Natural killer cell (primary cell): ENCODE measurements around the gene ZCCHC17. TPM values are rescaled to one million over a fixed set of nuclear protein-coding genes. Genes with fewer than 3 reads are reported as not detected.

Source experiments
- ATAC-seq, 3 donors: fragments of 150-1000 bp in 2 of 3; fragments of 200-7000 bp in 1 of 3; cut with Tn5 transposase; 1 replicate in 1 of 3; 2 replicates in 2 of 3; pipeline ENCODE4 v1.10.0; 2021; ENCODE audit warnings: mild to moderate bottlenecking in 2 of 3, moderate library complexity in 2 of 3
- DNase-seq, 2 donors: peaks; one replicate each; pipeline versions ENCODE4 v3.0.0 to v3.0.0-alpha.2; 2013 to 2021; ENCODE audit warnings: mixed read lengths in 1 of 2
- H3K27ac ChIP-seq: one replicate; pipeline ENCODE4 v1.5.1; 2013; ENCODE audit warnings: mild to moderate bottlenecking, low read length
- H3K27me3 ChIP-seq: one replicate; pipeline ENCODE4 v1.6.1; 2013; ENCODE audit warnings: low read length; ENCODE audit not compliant: control insufficient read depth, insufficient read depth
- H3K36me3 ChIP-seq: one replicate; pipeline ENCODE4 v1.6.1; 2013; ENCODE audit warnings: low read length; ENCODE audit not compliant: control insufficient read depth, insufficient read depth
- H3K4me1 ChIP-seq: one replicate; pipeline ENCODE4 v1.6.1; 2013; ENCODE audit warnings: low read length; ENCODE audit not compliant: control insufficient read depth, insufficient read depth
- H3K4me3 ChIP-seq: one replicate; pipeline ENCODE4 v1.5.1; 2013; ENCODE audit warnings: low read length
- H3K9me3 ChIP-seq: one replicate; pipeline ENCODE4 v1.6.1; 2013; ENCODE audit warnings: low read length; ENCODE audit not compliant: control insufficient read depth, insufficient read depth
- H3K27ac Mint-ChIP-seq, 2 donors: one replicate each; pipeline ENCODE4 v1.8.0; 2022; ENCODE audit warnings: mild to moderate bottlenecking in 2 of 2, mixed read lengths in 2 of 2, moderate library complexity in 1 of 2
- H3K27me3 Mint-ChIP-seq, 2 donors: one replicate each; pipeline ENCODE4 v1.8.0; 2022; ENCODE audit warnings: low read depth in 2 of 2, mixed read lengths in 2 of 2
- H3K36me3 Mint-ChIP-seq: one replicate; pipeline ENCODE4 v1.8.0; 2022; ENCODE audit warnings: mixed read lengths
- H3K4me1 Mint-ChIP-seq, 2 donors: one replicate each; pipeline ENCODE4 v1.8.0; 2022; ENCODE audit warnings: mixed read lengths in 2 of 2
- H3K4me3 Mint-ChIP-seq: one replicate; pipeline ENCODE4 v1.8.0; 2022; ENCODE audit warnings: mild to moderate bottlenecking, moderate library complexity, mixed read lengths
- H3K9me3 Mint-ChIP-seq, 2 donors: one replicate each; pipeline ENCODE4 v1.8.0; 2022; ENCODE audit warnings: mixed read lengths in 2 of 2
- WGBS: methylation state at CpG from one replicate; pipeline ENCODE4 v1.1.7; 2013; ENCODE audit warnings: missing lambda C conversion rate; ENCODE audit not compliant: insufficient coverage; 5-methylcytosine and 5-hydroxymethylcytosine counted together
- intact Hi-C: fragments of 100-400 bp; cut with micrococcal nuclease; formaldehyde crosslinking; loops from one replicate; pipeline ENCODE4 v1.14.2; 2022
- total RNA-seq, 4 donors: library from RNA; stranded (reverse); fragments of 120-200 nt in 1 of 4; gene quantifications; one replicate each; pipeline versions ENCODE4 v1.2.3 to v1.2.4, GENCODE V29; 2013 to 2022
- TF ChIP-seq, protein P1 (sequence below): fragments of 200-600 bp; IDR thresholded peaks from one replicate; pipeline ENCODE4 v1.8.0; 2022; ENCODE audit warnings: antibody characterized with exemption

The ZCCHC17 gene
- total RNA-seq, 3 donors from 2014 or later (not counting 1 experiment from before 2014, with no cell fraction given): 24.1 to 31.1 (median 27.8) TPM

DNA sequence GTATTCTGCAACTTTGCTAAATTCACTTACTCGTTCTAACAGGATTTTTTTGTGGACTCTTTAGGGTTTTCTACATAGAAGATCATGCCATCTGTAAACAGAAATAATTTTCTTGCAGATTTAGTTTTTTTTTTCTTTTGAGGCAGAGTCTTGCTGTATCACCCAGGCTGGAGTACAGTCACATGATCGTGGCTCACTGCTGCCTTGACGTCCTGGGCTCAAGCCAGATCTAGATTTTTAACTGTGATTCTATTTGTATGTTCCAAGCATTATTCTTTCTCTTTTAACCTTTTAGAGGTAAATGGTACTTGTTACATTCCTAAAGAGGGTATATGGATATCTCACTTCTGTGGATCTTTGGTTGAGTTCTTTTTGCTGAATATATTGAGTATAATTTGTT is 57.5 kb downstream of the ZCCHC17 start:
- Mint-ChIP-seq H3K4me3 (no peak overlapping the region), H3K27me3 (no peaks in the 10 kb centered on the region), H3K27ac (no peak overlapping the region), H3K36me3 (peaks cover 5% of the 10 kb centered on the region), H3K4me1 (peaks cover 0 to 7% of the 10 kb centered on the region in 2 donors), H3K9me3 (no peaks in the 10 kb centered on the region)
- peaks cover 41% of the 10 kb centered on the region for H3K36me3 ChIP-seq
- intact Hi-C loops: no loop called here
- TF ChIP-seq, protein P1, sequence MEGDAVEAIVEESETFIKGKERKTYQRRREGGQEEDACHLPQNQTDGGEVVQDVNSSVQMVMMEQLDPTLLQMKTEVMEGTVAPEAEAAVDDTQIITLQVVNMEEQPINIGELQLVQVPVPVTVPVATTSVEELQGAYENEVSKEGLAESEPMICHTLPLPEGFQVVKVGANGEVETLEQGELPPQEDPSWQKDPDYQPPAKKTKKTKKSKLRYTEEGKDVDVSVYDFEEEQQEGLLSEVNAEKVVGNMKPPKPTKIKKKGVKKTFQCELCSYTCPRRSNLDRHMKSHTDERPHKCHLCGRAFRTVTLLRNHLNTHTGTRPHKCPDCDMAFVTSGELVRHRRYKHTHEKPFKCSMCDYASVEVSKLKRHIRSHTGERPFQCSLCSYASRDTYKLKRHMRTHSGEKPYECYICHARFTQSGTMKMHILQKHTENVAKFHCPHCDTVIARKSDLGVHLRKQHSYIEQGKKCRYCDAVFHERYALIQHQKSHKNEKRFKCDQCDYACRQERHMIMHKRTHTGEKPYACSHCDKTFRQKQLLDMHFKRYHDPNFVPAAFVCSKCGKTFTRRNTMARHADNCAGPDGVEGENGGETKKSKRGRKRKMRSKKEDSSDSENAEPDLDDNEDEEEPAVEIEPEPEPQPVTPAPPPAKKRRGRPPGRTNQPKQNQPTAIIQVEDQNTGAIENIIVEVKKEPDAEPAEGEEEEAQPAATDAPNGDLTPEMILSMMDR: no peak
- H3K27me3 ChIP-seq: no peaks in the 10 kb centered on the region
- DNase-seq: no peak
- no peaks in the 10 kb centered on the region for H3K4me1 ChIP-seq
- no peak overlapping the region for H3K27ac ChIP-seq
- no peak overlapping the region for H3K4me3 ChIP-seq
- no peaks in the 10 kb centered on the region for H3K9me3 ChIP-seq
- WGBS: 90% methylated on average over 2 of the region's 3 CpGs
- ATAC-seq: no peak

DNA sequence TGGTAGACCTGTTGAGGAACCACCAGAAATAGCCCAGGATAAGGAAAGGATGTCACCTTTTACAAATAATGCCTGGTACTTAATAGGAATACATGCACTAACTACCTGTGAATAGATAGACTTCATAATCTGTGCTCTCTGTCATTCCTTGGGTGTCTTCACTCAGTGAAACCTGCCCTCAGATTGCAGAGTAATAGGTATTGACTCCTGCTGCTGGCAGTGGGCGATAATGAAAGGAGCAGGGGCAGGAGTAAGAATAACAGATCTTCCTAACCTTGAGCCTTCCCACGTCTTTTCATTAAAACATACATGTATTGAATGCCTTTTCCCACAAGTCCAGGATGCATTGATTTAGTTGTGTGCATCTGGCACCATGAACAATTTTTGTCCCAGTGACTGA is 59.6 kb downstream of the ZCCHC17 start:
- no peak overlapping the region for H3K4me3 Mint-ChIP-seq

DNA sequence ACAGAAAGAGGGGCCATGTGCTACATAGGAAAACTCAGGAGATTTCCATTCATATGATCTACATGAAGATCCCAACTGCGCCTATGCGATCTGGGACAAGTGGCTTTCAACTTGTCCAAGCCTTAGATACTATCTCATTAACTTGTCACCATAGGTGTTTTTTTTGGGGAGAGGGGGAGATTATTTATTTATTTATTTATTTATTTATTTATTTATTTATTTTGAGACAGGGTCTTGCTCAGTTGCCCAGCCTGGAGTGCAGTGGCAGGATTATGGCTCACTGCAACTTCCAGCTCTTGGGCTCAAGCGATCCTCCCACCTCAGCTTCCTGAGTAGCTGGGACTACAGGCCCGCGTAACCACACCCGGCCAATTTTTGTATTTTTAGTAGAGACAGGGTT is 64.8 kb downstream of the ZCCHC17 start:
- peaks cover 38% of the 10 kb centered on the region for H3K36me3 ChIP-seq
- H3K9me3 ChIP-seq: no peaks in the 10 kb centered on the region
- H3K4me1 Mint-ChIP-seq: peaks cover 0 to 7% of the 10 kb centered on the region in 2 donors
- no peaks in the 10 kb centered on the region for H3K4me1 ChIP-seq
- 100% methylated on average over 1 of the region's 6 CpGs for WGBS
- H3K27me3 Mint-ChIP-seq: no peaks in the 10 kb centered on the region
- intact Hi-C loops: no loop called here
- TF ChIP-seq, protein P1: no peak
- no peak overlapping the region for H3K27ac ChIP-seq
- H3K27me3 ChIP-seq: no peaks in the 10 kb centered on the region
- ATAC-seq (no peak), DNase-seq (no peak)
- H3K36me3 Mint-ChIP-seq: peaks cover 12% of the 10 kb centered on the region
- no peak overlapping the region for H3K4me3 ChIP-seq
- H3K4me3 Mint-ChIP-seq: no peak overlapping the region
- H3K27ac Mint-ChIP-seq: no peak overlapping the region
- no peaks in the 10 kb centered on the region for H3K9me3 Mint-ChIP-seq

More for the DNA sequence above, 59.6 kb downstream of the ZCCHC17 start:
- TF ChIP-seq, protein P1: no peak
- Mint-ChIP-seq H3K27me3 (no peaks in the 10 kb centered on the region), H3K36me3 (no peaks in the 10 kb centered on the region), H3K9me3 (no peaks in the 10 kb centered on the region), H3K4me1 (peaks cover 0 to 7% of the 10 kb centered on the region in 2 donors), H3K27ac (no peak overlapping the region)
- no peak overlapping the region for H3K4me3 ChIP-seq
- ATAC-seq (no peak), DNase-seq (no peak)
- H3K36me3 ChIP-seq: peaks cover 36% of the 10 kb centered on the region
- H3K4me1 ChIP-seq: no peaks in the 10 kb centered on the region
- H3K27ac ChIP-seq: no peak overlapping the region
- intact Hi-C loops: no loop called here
- H3K27me3 ChIP-seq: no peaks in the 10 kb centered on the region
- 100% methylated on average over 2 of the region's 2 CpGs for WGBS
- no peaks in the 10 kb centered on the region for H3K9me3 ChIP-seq

DNA sequence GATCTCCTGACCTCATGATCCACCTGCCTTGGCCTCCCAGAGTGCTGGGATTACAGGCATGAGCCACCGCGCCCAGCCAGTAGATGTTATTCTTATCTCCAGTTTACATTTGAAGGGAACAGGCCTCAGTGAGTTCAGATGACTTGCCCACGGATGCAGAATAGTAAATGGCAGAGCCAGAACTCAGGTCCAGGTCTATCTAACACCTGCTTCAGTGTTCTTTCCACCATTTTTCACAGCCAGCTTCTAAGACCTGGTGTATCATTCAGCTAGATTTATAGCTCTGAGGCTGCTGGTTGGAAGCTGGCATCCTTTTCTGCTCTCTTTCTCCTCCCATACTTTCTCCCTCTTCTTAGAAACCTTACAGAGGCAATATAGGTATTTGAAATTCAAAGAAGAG is 65.2 kb downstream of the ZCCHC17 start:
- Histone ChIP-seq H3K9me3 (no peaks in the 10 kb centered on the region), H3K4me1 (no peaks in the 10 kb centered on the region), H3K27ac (no peak overlapping the region), H3K27me3 (no peaks in the 10 kb centered on the region), H3K36me3 (peaks cover 39% of the 10 kb centered on the region), H3K4me3 (no peak overlapping the region)
- Mint-ChIP-seq H3K36me3 (peaks cover 12% of the 10 kb centered on the region), H3K27ac (no peak overlapping the region), H3K4me3 (no peak overlapping the region), H3K4me1 (peaks cover 0 to 7% of the 10 kb centered on the region in 2 donors), H3K27me3 (no peaks in the 10 kb centered on the region), H3K9me3 (no peaks in the 10 kb centered on the region)
- intact Hi-C loops: no loop called here
- TF ChIP-seq, protein P1: no peak
- ATAC-seq (no peak), DNase-seq (no peak)
- 99% methylated on average over 3 of the region's 3 CpGs for WGBS
